ENCODE measurements around the gene SERPINB4. TPM values are rescaled to one million over a fixed set of nuclear protein-coding genes. Genes with fewer than 3 reads are reported as not detected.

The SERPINB4 gene
- total and polyA plus RNA-seq, 2 of the 13 experiments (the other 11 are each of a cell fraction or from before 2014, with no cell fraction given), result not detected

DNA sequence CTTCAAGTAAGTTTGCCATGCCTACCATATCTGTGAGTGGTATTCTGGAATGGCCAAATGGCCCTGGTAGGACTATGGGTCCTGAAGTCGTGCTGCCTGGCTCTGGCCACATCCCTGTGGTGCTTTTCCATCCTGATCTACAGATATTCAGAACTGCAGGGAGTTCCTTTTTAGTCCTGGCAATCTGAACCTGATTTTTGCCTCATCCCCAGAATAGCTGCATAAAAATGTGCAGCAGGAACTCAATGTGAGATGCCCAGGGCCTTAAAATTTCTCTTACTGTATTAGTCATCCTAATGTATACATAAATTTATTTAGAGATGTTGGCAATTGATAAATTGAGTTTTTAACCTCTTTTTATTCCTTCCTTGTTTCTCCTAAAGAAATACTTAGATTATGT lies 51.6 kb downstream of the SERPINB4 start:
- Histone ChIP-seq H3K9ac (ENCODE audit: insufficient read depth, low read depth, low read length) (no peak overlapping the region), H3K4me3 (replicated peaks in 1 of 3; ENCODE audit: insufficient read depth in 1 of 3, low read depth in 2 of 3, low read length in 3 of 3) (no peak overlapping the region), H3K36me3 (replicated peaks in 1 of 2; ENCODE audit: control insufficient read depth in 1 of 2, insufficient read depth in 2 of 2, low read length in 2 of 2) (no peaks in the 10 kb centered on the region), H4K20me1 (ENCODE audit: insufficient read depth, low read length) (no peaks in the 10 kb centered on the region), H3K27me3 (ENCODE audit: control insufficient read depth in 1 of 2, insufficient read depth in 2 of 2, low read length in 2 of 2) (0 out of 5 replicates have a peak, but pooled peaks cover 0 to 4% of the 10 kb centered on the region in 2 experiments), H3K4me1 (ENCODE audit: insufficient read depth, low read length) (no peaks in the 10 kb centered on the region), H2AFZ (ENCODE audit: low read length) (no peak overlapping the region), H3K9me3 (ENCODE audit: low read length) (no peaks in the 10 kb centered on the region), H3K79me2 (ENCODE audit: insufficient read depth, low read length) (no peaks in the 10 kb centered on the region), H3K27ac (ENCODE audit: extremely low read length, insufficient read depth, low read length) (no peak overlapping the region), H3K4me2 (ENCODE audit: low read depth, low read length) (no peak overlapping the region)
- no TSS peak for BruUV-seq (replicated peaks)
- ChIA-PET CTCF (ENCODE audit: low intra/inter-chr PET ratio, low total read pairs) (no interaction called here), POLR2A (no interaction called here)
- DNase-seq (ENCODE audit: low spot score), result no peak
- TF ChIP-seq ETV6 (CRISPR knock-in tag; conservative IDR thresholded peaks at IDR 0.05) (no peak), ZNF792 (CRISPR knock-in tag; IDR thresholded peaks at IDR 0.05) (no peak)
- in situ Hi-C loops (cut with HindIII; ENCODE audit: extremely low pct_ligation_motif_present, low pct_unique_long_range_greater_than_20kb), result no loop called here
- 0% methylated on average over 1 of the region's 1 CpG for WGBS (ENCODE audit: low lambda C conversion rate)
- ATAC-seq, result no peak
- intact Hi-C loops (cut with micrococcal nuclease; ENCODE audit: unreplicated experiment), result no loop called here
- FAIRE-seq, result no peak

DNA sequence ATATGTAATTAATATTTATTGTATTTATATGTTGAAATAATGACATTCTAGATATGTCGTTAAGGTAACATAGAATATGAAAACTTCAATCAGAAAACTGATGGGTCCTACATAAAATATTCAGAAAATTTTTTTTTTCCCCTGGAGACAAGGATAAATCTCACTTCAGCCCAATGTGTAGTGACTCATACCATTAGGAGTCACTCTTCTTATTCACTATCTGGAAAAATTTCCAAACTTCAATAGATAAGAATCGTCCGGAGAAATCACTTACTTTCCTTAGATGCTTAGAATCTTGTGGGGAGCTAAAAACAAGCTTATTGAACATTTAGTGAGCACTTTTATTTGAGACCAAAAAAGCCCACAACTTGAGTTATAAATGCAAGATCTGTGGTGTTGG lies 52.3 kb downstream of the SERPINB4 start:
- no TSS peak for BruUV-seq (replicated peaks)
- FAIRE-seq (no peak), ATAC-seq (no peak), DNase-seq (ENCODE audit: low spot score) (no peak)
- in situ Hi-C loops (cut with HindIII; ENCODE audit: extremely low pct_ligation_motif_present, low pct_unique_long_range_greater_than_20kb), result no loop called here
- WGBS (ENCODE audit: low lambda C conversion rate), result 3% methylated on average over 3 of the region's 3 CpGs
- no peaks in the 10 kb centered on the region for H3K79me2 ChIP-seq (ENCODE audit: insufficient read depth, low read length)
- no peak overlapping the region for H3K9ac ChIP-seq (ENCODE audit: insufficient read depth, low read depth, low read length)
- TF ChIP-seq ZNF292 (CRISPR knock-in tag; IDR thresholded peaks at IDR 0.05; ENCODE audit: borderline replicate concordance, low read depth) (no peak), ZBTB7B (CRISPR knock-in tag; IDR thresholded peaks at IDR 0.05) (no peak), CENPX (CRISPR knock-in tag; IDR thresholded peaks at IDR 0.05) (no peak), ISL2 (CRISPR knock-in tag; IDR thresholded peaks at IDR 0.05) (no peak), CENPT (CRISPR knock-in tag; IDR thresholded peaks at IDR 0.05; ENCODE audit: low read depth) (no peak), AGO1 (IDR thresholded peaks at IDR 0.05; ENCODE audit: low read depth, low read length, poor library complexity, severe bottlenecking) (no peak)
- TF ChIP-seq, protein P1, sequence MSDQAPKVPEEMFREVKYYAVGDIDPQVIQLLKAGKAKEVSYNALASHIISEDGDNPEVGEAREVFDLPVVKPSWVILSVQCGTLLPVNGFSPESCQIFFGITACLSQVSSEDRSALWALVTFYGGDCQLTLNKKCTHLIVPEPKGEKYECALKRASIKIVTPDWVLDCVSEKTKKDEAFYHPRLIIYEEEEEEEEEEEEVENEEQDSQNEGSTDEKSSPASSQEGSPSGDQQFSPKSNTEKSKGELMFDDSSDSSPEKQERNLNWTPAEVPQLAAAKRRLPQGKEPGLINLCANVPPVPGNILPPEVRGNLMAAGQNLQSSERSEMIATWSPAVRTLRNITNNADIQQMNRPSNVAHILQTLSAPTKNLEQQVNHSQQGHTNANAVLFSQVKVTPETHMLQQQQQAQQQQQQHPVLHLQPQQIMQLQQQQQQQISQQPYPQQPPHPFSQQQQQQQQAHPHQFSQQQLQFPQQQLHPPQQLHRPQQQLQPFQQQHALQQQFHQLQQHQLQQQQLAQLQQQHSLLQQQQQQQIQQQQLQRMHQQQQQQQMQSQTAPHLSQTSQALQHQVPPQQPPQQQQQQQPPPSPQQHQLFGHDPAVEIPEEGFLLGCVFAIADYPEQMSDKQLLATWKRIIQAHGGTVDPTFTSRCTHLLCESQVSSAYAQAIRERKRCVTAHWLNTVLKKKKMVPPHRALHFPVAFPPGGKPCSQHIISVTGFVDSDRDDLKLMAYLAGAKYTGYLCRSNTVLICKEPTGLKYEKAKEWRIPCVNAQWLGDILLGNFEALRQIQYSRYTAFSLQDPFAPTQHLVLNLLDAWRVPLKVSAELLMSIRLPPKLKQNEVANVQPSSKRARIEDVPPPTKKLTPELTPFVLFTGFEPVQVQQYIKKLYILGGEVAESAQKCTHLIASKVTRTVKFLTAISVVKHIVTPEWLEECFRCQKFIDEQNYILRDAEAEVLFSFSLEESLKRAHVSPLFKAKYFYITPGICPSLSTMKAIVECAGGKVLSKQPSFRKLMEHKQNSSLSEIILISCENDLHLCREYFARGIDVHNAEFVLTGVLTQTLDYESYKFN (CRISPR knock-in tag; conservative IDR thresholded peaks at IDR 0.05), result no peak
- TF ChIP-seq, protein P2, sequence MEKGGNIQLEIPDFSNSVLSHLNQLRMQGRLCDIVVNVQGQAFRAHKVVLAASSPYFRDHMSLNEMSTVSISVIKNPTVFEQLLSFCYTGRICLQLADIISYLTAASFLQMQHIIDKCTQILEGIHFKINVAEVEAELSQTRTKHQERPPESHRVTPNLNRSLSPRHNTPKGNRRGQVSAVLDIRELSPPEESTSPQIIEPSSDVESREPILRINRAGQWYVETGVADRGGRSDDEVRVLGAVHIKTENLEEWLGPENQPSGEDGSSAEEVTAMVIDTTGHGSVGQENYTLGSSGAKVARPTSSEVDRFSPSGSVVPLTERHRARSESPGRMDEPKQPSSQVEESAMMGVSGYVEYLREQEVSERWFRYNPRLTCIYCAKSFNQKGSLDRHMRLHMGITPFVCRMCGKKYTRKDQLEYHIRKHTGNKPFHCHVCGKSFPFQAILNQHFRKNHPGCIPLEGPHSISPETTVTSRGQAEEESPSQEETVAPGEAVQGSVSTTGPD (CRISPR knock-in tag; IDR thresholded peaks at IDR 0.05), result no peak
- TF ChIP-seq, protein P3, sequence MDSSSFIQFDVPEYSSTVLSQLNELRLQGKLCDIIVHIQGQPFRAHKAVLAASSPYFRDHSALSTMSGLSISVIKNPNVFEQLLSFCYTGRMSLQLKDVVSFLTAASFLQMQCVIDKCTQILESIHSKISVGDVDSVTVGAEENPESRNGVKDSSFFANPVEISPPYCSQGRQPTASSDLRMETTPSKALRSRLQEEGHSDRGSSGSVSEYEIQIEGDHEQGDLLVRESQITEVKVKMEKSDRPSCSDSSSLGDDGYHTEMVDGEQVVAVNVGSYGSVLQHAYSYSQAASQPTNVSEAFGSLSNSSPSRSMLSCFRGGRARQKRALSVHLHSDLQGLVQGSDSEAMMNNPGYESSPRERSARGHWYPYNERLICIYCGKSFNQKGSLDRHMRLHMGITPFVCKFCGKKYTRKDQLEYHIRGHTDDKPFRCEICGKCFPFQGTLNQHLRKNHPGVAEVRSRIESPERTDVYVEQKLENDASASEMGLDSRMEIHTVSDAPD (CRISPR knock-in tag; IDR thresholded peaks at IDR 0.05), result no peak
- H3K27me3 ChIP-seq (ENCODE audit: control insufficient read depth in 1 of 2, insufficient read depth in 2 of 2, low read length in 2 of 2), result no peaks in the 10 kb centered on the region
- no peaks in the 10 kb centered on the region for H4K20me1 ChIP-seq (ENCODE audit: insufficient read depth, low read length)
- H3K4me1 ChIP-seq (ENCODE audit: insufficient read depth, low read length), result no peaks in the 10 kb centered on the region
- no peak overlapping the region for H3K27ac ChIP-seq (ENCODE audit: extremely low read length, insufficient read depth, low read length)
- H3K9me3 ChIP-seq (ENCODE audit: low read length), result no peaks in the 10 kb centered on the region
- intact Hi-C loops (cut with micrococcal nuclease; ENCODE audit: unreplicated experiment), result no loop called here
- CTCF ChIA-PET (ENCODE audit: low intra/inter-chr PET ratio, low total read pairs), result no interaction called here
- H3K36me3 ChIP-seq (replicated peaks in 1 of 2; ENCODE audit: control insufficient read depth in 1 of 2, insufficient read depth in 2 of 2, low read length in 2 of 2), result no peaks in the 10 kb centered on the region
- no peak overlapping the region for H2AFZ ChIP-seq (ENCODE audit: low read length)
- no peak overlapping the region for H3K4me2 ChIP-seq (ENCODE audit: low read depth, low read length)
- H3K4me3 ChIP-seq (replicated peaks in 1 of 3; ENCODE audit: insufficient read depth in 1 of 3, low read depth in 2 of 3, low read length in 3 of 3), result no peak overlapping the region
- POLR2A ChIA-PET, result no interaction called here

All from HepG2 (cell line).